Activated CD4-positive, alpha-beta T cell treated with anti-CD3 and anti-CD28 coated beads for 24 hours (primary cell): ENCODE data around the gene ROR2.

ENCODE experiments used
- DNase-seq, 2 donors: peaks; one replicate each; pipeline ENCODE4 v3.0.0-alpha.2; 2020; ENCODE audit warnings: low read depth in 2 of 2

The ROR2 gene

GRCh38 chr9:91842358-91843049 lies 107.5 kb downstream of the ROR2 start:
- DNase-seq: no peak

- DNase-seq: no peak
Measured at GRCh38 chr9:91841591-91841990, 108.4 kb downstream of the ROR2 start.

- no peak for DNase-seq
Measured at GRCh38 chr9:91840882-91841281, 109.1 kb downstream of the ROR2 start.

- DNase-seq: no peak
Measured at GRCh38 chr9:91840469-91840868, 109.6 kb downstream of the ROR2 start.

GRCh38 chr9:91839926-91840465 lies 110.0 kb downstream of the ROR2 start:
- no peak for DNase-seq

- no peak for DNase-seq
Measured at GRCh38 chr9:91837981-91838731, 111.9 kb downstream of the ROR2 start.

GRCh38 chr9:91836515-91836914 lies 113.5 kb downstream of the ROR2 start:
- DNase-seq: no peak

- DNase-seq: no peak
Measured at GRCh38 chr9:91835632-91836031, 114.4 kb downstream of the ROR2 start.

- DNase-seq: no peak
Measured at GRCh38 chr9:91835216-91835615, 114.8 kb downstream of the ROR2 start.

- no peak for DNase-seq
Measured at GRCh38 chr9:91834740-91835139, 115.3 kb downstream of the ROR2 start.

- no peak for DNase-seq
Measured at GRCh38 chr9:91833878-91834255, 116.2 kb downstream of the ROR2 start.

- no peak for DNase-seq
Measured at GRCh38 chr9:91833096-91833877, 116.7 kb downstream of the ROR2 start.

GRCh38 chr9:91832322-91832721 lies 117.7 kb downstream of the ROR2 start:
- DNase-seq: no peak

GRCh38 chr9:91825866-91826265 lies 124.2 kb downstream of the ROR2 start:
- no peak for DNase-seq

- DNase-seq: no peak
Measured at GRCh38 chr9:91825422-91825821, 124.6 kb downstream of the ROR2 start.

GRCh38 chr9:91824601-91825305 lies 125.3 kb downstream of the ROR2 start:
- DNase-seq: no peak

GRCh38 chr9:91824151-91824550 lies 125.9 kb downstream of the ROR2 start:
- DNase-seq: no peak

GRCh38 chr9:91820949-91821880 lies 128.8 kb downstream of the ROR2 start:
- DNase-seq: no peak

GRCh38 chr9:91820126-91820750 lies 129.8 kb downstream of the ROR2 start:
- DNase-seq: no peak
